ENCODE data around the gene MINDY1.

GRCh38 chr1:151008244-151009205 lies 1.8 kb upstream of the MINDY1 start, which contains the start of gene PRUNE1:
- TF ChIP-seq SIN3A (IDR thresholded peaks at IDR 0.05; ENCODE audit: borderline replicate concordance, insufficient read depth, low read depth, low read length) (no peak; the same call in 1 of the 2 replicates), CTCF (IDR thresholded peaks at IDR 0.05) (no peak), TCF7L2 (IDR thresholded peaks at IDR 0.05; ENCODE audit: low read depth, low read length) (no peak)
